HG03520 (cell line): ENCODE measurements around the gene ZNF488.

Experiments
- ATAC-seq: cut with Tn5 transposase; IDR thresholded peaks from one replicate; pipeline ENCODE4 v1.9.1; 2021; ENCODE audit warnings: mild to moderate bottlenecking, moderate library complexity; ENCODE audit not compliant: unreplicated experiment

ZNF488 gene

GRCh38 chr10:47350671-47351640 is 33.1 kb downstream of the ZNF488 start:
- no peak for ATAC-seq

GRCh38 chr10:47349941-47350371 is 34.1 kb downstream of the ZNF488 start:
- ATAC-seq: no peak

- ATAC-seq: no peak
These were observed 34.6 kb downstream of the ZNF488 start for GRCh38 chr10:47349516-47349915.

DNA sequence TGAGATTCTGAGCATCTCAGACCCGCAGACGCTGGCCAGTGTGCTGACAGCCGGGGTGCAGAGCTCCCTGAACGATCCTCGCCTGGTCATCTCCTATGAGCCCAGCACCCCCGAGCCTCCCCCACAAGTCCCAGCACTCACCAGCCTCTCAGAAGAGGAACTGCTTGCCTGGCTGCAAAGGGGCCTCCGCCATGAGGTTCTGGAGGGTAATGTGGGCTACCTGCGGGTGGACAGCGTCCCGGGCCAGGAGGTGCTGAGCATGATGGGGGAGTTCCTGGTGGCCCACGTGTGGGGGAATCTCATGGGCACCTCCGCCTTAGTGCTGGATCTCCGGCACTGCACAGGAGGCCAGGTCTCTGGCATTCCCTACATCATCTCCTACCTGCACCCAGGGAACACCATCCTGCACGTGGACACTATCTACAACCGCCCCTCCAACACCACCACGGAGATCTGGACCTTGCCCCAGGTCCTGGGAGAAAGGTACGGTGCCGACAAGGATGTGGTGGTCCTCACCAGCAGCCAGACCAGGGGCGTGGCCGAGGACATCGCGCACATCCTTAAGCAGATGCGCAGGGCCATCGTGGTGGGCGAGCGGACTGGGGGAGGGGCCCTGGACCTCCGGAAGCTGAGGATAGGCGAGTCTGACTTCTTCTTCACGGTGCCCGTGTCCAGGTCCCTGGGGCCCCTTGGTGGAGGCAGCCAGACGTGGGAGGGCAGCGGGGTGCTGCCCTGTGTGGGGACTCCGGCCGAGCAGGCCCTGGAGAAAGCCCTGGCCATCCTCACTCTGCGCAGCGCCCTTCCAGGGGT is 35.2 kb downstream of the ZNF488 start:
- no peak for ATAC-seq

DNA sequence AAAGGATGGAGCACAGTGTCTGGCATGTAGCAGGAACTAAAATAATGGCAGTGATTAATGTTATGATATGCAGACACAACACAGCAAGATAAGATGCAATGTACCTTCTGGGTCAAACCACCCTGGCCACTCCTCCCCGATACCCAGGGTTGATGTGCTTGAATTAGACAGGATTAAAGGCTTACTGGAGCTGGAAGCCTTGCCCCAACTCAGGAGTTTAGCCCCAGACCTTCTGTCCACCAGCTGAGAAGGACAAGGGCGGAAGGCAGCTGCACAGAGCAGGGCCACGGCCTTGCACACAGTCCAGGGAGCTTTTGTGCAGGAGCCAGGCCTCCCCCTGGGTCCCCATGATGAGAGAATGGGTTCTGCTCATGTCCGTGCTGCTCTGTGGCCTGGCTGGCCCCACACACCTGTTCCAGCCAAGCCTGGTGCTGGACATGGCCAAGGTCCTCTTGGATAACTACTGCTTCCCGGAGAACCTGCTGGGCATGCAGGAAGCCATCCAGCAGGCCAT is 35.9 kb downstream of the ZNF488 start, which contains the start of gene RBP3:
TSS of gene RBP3 (plus strand) at position 226 of the 514 bp plus-strand sequence. CDS start at position 348, 122 bp downstream.
- no peak for ATAC-seq

GRCh38 chr10:47347303-47347675 is 36.8 kb downstream of the ZNF488 start:
- no peak for ATAC-seq

DNA sequence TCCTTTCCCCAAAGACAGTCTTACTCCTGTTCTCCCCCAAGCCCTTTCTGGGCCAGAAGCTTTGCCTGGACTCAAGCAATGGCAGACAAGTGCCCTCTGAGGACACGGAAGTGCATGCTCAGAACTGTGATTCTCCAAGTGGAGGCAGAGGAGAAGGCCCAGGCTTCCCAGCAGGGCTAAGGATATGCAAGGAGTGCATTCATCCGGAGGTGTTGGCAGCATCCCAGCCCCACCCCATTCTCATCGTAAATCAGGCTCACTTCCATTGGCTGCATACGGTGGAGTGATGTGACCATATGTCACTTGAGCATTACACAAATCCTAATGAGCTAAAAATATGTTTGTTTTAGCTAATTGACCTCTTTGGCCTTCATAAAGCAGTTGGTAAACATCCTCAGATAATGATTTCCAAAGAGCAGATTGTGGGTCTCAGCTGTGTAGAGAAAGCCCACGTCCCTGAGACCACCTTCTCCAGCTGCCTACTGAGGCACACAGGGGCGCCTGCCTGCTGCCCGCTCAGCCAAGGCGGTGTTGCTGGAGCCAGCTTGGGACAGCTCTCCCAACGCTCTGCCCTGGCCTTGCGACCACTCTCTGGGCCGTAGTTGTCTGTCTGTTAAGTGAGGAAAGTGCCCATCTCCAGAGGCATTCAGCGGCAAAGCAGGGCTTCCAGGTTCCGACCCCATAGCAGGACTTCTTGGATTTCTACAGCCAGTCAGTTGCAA is 37.4 kb downstream of the ZNF488 start:
- ATAC-seq: no peak

DNA sequence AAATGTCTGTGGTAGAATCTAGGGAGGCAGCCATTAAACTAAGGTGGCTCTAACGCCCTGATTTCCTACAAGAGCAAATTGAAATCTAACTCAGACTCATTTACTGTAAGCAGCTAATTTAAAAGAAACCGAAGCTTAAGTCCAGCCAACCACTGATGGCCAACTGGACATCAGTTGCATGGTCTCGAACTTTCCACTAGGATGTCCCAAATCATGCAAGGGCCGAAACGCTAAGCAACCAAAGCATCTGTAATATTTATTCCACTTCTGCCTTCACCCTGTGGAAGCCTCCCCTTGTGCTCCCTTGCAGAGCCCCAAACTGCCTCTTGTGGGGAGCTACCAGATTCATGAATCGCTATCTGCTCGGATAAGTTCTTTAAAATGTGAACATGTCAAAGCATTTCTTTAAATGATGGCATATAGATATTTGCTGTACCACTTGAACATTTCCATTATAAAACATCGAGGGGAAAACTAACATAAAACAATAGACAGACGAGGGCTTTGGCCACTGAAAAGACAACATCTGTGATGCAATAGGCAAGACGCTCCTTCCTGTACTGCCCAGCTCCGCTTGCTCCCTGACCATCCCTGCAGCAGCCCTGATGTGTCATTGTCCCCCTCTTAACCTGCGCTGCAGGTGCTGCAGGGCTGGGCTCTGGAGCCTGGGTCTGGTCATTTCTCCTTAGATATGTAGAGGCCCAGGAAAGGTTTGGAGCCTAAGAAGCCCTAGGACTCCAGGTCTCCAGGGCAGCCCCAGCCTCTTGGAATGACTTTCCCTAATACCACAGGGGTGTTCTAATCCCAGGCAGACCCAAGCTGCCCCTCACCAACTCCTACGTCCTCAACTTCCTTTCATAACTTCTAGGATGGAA is 38.9 kb downstream of the ZNF488 start:
- no peak for ATAC-seq

DNA sequence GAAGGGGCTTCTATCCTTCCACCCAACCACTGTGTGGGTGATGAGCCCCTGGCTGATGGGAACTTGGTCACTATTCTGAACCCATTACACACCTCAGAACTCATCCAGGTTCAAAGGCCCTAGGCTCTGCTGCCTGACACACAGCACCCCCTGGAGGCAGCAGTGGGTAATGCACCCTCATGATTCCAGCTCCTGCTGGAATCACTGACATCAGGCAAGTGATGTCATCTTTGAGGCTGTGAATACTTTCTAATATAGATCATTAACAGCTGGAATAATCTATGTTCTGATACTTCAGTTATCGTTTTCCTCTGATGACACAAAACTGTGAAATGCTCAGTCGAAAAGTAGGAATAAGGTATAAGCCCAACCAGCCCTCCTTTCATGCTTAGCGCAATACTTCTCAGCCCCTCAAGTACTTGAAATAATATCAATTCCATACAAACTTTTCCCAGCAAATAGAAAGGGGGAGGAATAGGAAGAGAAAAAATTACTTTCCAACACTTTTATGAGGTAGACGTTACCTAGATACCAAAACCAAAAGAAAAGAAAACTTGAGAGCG is 43.4 kb downstream of the ZNF488 start:
- ATAC-seq: peak; percentile 50

GRCh38 chr10:47339759-47340607 is 44.1 kb downstream of the ZNF488 start:
- ATAC-seq: no peak

DNA sequence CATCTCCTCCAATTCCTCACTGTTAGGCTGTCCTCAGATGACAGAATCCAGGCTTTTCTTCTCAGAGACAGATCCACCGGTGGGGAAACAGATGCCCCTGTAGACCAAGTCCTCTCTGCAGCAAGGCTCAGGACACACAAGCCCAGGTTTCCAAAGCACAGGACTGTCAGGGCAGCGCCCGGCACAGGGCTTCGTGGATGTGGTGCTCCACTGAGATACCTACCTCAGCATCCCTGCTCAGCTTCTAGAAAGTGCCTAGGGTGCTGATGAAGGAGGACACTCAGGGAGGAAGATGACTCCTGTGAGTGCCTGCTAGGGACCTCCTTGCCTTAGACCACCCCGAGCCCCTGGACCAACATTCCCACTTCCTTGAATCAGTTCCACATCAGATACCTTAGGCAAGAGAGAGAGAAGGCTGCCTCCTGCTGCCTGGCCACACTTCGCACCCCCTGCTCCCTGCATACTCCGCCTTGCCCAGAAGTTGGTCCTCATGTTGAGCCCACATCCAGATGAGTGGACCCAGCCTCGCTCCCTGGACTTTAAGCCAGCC is 44.8 kb downstream of the ZNF488 start:
- ATAC-seq: no peak

DNA sequence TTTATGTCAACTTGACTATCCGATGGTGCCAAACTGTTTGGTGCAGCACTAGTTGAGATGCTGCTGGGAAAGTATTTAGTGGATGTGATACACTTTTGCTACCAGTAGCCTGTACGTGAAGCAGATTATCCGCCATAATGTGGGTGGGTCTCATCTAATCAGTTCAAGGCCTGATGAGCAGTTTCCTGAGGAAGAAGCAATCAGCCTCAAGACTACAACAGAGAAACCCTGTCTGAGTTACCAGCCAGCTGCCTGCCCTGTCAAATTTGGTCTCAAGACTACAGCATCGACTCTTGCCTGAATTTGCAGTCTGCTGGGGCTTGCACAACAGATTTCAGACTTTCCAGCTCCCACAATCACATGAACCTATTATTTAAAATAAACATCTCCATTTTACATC is 46.8 kb downstream of the ZNF488 start:
- no peak for ATAC-seq

- no peak for ATAC-seq
These were observed 47.5 kb downstream of the ZNF488 start for GRCh38 chr10:47336387-47337134.

DNA sequence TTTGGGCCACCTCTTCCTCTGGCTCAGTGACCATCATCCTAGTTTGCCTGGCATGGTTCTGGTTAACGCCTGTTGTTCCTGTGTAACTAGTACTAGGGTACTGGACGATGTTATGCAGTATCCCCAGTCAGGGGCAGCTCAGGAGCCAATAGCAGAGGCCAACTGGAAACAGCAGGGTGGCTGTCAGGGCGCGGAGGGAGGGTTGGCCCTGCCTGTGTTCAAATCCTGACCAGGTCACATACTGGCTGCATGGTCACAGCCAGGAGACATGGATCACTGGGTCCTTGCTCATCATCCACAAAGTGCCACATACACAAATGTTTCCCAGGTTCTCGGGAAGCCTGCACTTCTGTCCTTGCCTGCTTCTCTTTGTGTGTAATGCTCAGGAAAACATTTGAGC is 48.2 kb downstream of the ZNF488 start:
- no peak for ATAC-seq

- ATAC-seq: no peak
These were observed 49.4 kb downstream of the ZNF488 start for GRCh38 chr10:47334466-47335295.

GRCh38 chr10:47333532-47333931 is 50.6 kb downstream of the ZNF488 start:
- ATAC-seq: no peak

- ATAC-seq: no peak
These were observed 51.1 kb downstream of the ZNF488 start for GRCh38 chr10:47332946-47333345.
